IMR-90 (cell line): ENCODE measurements around the gene CKAP2. TPM values are rescaled to one million over a fixed set of nuclear protein-coding genes. Genes with fewer than 3 reads are reported as not detected.
"Not testable (repeated sequence)": the region's sequence is repeated elsewhere in the genome, so short reads cannot be mapped to it uniquely, and the experiment has no call there.

Source experiments
- ATAC-seq: fragments of 200-7000 bp; cut with Tn5 transposase; 2 replicates; pipeline ENCODE4 v1.9.1; 2020; ENCODE audit warnings: low read depth, mild to moderate bottlenecking, moderate library complexity
- BruUV-seq: library from RNA; stranded (reverse); fragments of 400-500 nt; replicated peaks from 2 replicates; lab custom pipeline; 2021; lab: Mats Ljungman, UMichigan
- CTCF ChIA-PET: fragments of 300-600 bp; formaldehyde crosslinking; extraction: SDS; loops from one replicate; lab custom pipeline; 2021; ENCODE audit warnings: antibody characterized with exemption; lab: Yijun Ruan, JAX
- POLR2A ChIA-PET: fragments of 300-600 bp; sonication (Branson Sonifier 250); formaldehyde crosslinking; loops from one replicate; lab custom pipeline; 2022; ENCODE audit warnings: antibody characterized with exemption; ENCODE audit not compliant: unreplicated experiment; lab: Charles Lee
- DNase-seq: peaks from one replicate; pipeline ENCODE4 v3.0.0; 2013
- H2AFZ ChIP-seq: replicated peaks from 2 replicates; pipeline ENCODE3; 2013; ENCODE audit warnings: low read length, mild to moderate bottlenecking; ENCODE audit not compliant: poor library complexity
- H2AK5ac ChIP-seq: 2 replicates; pipeline ENCODE4 v1.6.1; 2013; ENCODE audit warnings: low read depth, low read length, inconsistent platforms
- H2AK9ac ChIP-seq: replicated peaks from 2 replicates; pipeline ENCODE3; 2013; ENCODE audit warnings: mild to moderate bottlenecking, low read depth, low read length, moderate library complexity; ENCODE audit not compliant: poor library complexity
- H2BK120ac ChIP-seq: 2 replicates; pipeline ENCODE4 v1.6.1; 2013; ENCODE audit warnings: low read depth, low read length, inconsistent platforms
- H2BK15ac ChIP-seq: 3 replicates; pipeline ENCODE4 v1.6.1; 2013; ENCODE audit warnings: low read depth, low read length, inconsistent platforms
- H2BK20ac ChIP-seq: 2 replicates; pipeline ENCODE4 v1.6.1; 2013; ENCODE audit warnings: low read depth, mild to moderate bottlenecking, inconsistent platforms, low read length, moderate library complexity
- H2BK5ac ChIP-seq: 2 replicates; pipeline ENCODE4 v1.6.1; 2013; ENCODE audit warnings: mild to moderate bottlenecking, low read depth, low read length, inconsistent platforms; ENCODE audit not compliant: poor library complexity, severe bottlenecking
- H3K14ac ChIP-seq: replicated peaks from 2 replicates; pipeline ENCODE4 v1.6.1; 2013; ENCODE audit warnings: low read depth, low read length, inconsistent platforms
- H3K18ac ChIP-seq: 2 replicates; pipeline ENCODE4 v1.6.1; 2013; ENCODE audit warnings: low read depth, low read length, control low read depth
- H3K23ac ChIP-seq: 2 replicates; pipeline ENCODE4 v1.6.1; 2013; ENCODE audit warnings: low read depth, low read length, inconsistent platforms
- H3K27ac ChIP-seq: 2 replicates; pipeline ENCODE4 v1.5.1; 2013; ENCODE audit warnings: mild to moderate bottlenecking, control low read depth, low read length; ENCODE audit not compliant: insufficient read depth
- H3K27me3 ChIP-seq: 2 replicates; pipeline ENCODE4 v1.6.1; 2013; ENCODE audit warnings: low read length; ENCODE audit not compliant: control insufficient read depth, insufficient read depth
- H3K36me3 ChIP-seq: 2 replicates; pipeline ENCODE4 v1.6.1; 2013; ENCODE audit warnings: low read length, mixed read lengths; ENCODE audit not compliant: control insufficient read depth, insufficient read depth
- H3K4ac ChIP-seq: 2 replicates; pipeline ENCODE4 v1.6.1; 2013; ENCODE audit warnings: low read depth, low read length, inconsistent platforms
- H3K4me1 ChIP-seq: 2 replicates; pipeline ENCODE4 v1.6.1; 2013; ENCODE audit warnings: low read length, mixed read lengths; ENCODE audit not compliant: control insufficient read depth, insufficient read depth
- H3K4me2 ChIP-seq: 2 replicates; pipeline ENCODE4 v1.6.1; 2013; ENCODE audit warnings: low read depth, mild to moderate bottlenecking, control low read depth, low read length, moderate library complexity
- H3K4me3 ChIP-seq: 2 replicates; pipeline ENCODE4 v1.5.1; 2013; ENCODE audit warnings: low read depth, mild to moderate bottlenecking, control low read depth, low read length, moderate library complexity; ENCODE audit not compliant: insufficient read depth
- H3K56ac ChIP-seq: 2 replicates; pipeline ENCODE4 v1.6.1; 2013; ENCODE audit warnings: low read length, inconsistent platforms; ENCODE audit not compliant: insufficient read depth; ENCODE audit errors: extremely low read depth
- H3K79me1 ChIP-seq, 2 experiments: 2 replicates each; pipeline ENCODE4 v1.6.1; 2013; ENCODE audit warnings: low read length in 2 of 2, inconsistent platforms in 1 of 2, low read depth in 1 of 2
- H3K9ac ChIP-seq: 2 replicates; pipeline ENCODE4 v1.6.1; 2013; ENCODE audit warnings: low read depth, low read length, control low read depth
- H3K9me1 ChIP-seq: 2 replicates; pipeline ENCODE4 v1.6.1; 2013; ENCODE audit warnings: low read length, inconsistent platforms; ENCODE audit not compliant: insufficient read depth
- H3K9me3 ChIP-seq: 2 replicates; pipeline ENCODE4 v1.6.1; 2013; ENCODE audit warnings: low read length; ENCODE audit not compliant: control insufficient read depth, insufficient read depth
- H4K20me1 ChIP-seq: 2 replicates; pipeline ENCODE4 v1.6.1; 2013; ENCODE audit warnings: low read length, inconsistent platforms; ENCODE audit not compliant: insufficient read depth
- H4K5ac ChIP-seq: 2 replicates; pipeline ENCODE4 v1.6.1; 2013; ENCODE audit warnings: mild to moderate bottlenecking, low read depth, low read length, control low read depth
- H4K8ac ChIP-seq, 2 experiments: 2 replicates each; pipeline ENCODE4 v1.6.1; 2013; ENCODE audit warnings: low read depth in 2 of 2, low read length in 2 of 2, control low read depth in 1 of 2, inconsistent platforms in 1 of 2
- H4K91ac ChIP-seq: 2 replicates; pipeline ENCODE4 v1.6.1; 2013; ENCODE audit warnings: low read depth, low read length, inconsistent platforms; ENCODE audit not compliant: insufficient read depth
- WGBS, 2 experiments: methylation state at CpG; one replicate each; pipeline versions ENCODE4 v1.1.5 to v1.1.7; 2013; ENCODE audit warnings: missing lambda C conversion rate in 2 of 2; ENCODE audit not compliant: insufficient read length in 1 of 2; ENCODE audit errors: extremely low coverage in 2 of 2; 5-methylcytosine and 5-hydroxymethylcytosine counted together
- dilution Hi-C: fragments of 300-500 bp; cut with HindIII; formaldehyde crosslinking; loops from one replicate; pipeline ENCODE4 v1.14.3; 2018; ENCODE audit warnings: low sequenced_read_pairs; ENCODE audit not compliant: unreplicated experiment
- in situ Hi-C: fragments of 300-500 bp; cut with MboI; formaldehyde crosslinking; loops from 3 replicates; pipeline ENCODE4 v1.14.3; 2019; ENCODE audit warnings: low sequenced_read_pairs, inconsistent platforms, mixed read lengths
- intact Hi-C: fragments of 100-400 bp; cut with micrococcal nuclease; formaldehyde crosslinking; loops from 2 replicates; pipeline ENCODE4 v1.10.0; 2022
- polyA plus RNA-seq, 3 experiments: library from polyadenylated mRNA; depleted of rRNA; stranded (reverse); fragments of >200 nt; gene quantifications; 2 replicates each; pipeline ENCODE4 v1.2.3, GENCODE V29; 2012; ENCODE audit warnings: low replicate concordance in 1 of 3
- total RNA-seq: library from RNA; depleted of rRNA; stranded (reverse); fragments of >200 nt; gene quantifications from 2 replicates; pipeline ENCODE4 v1.2.3, GENCODE V29; 2012

CKAP2 gene
- total and polyA plus RNA-seq, 2 of the 4 experiments (the other 2 are of a cell fraction): 23.0 to 44.6 TPM

DNA sequence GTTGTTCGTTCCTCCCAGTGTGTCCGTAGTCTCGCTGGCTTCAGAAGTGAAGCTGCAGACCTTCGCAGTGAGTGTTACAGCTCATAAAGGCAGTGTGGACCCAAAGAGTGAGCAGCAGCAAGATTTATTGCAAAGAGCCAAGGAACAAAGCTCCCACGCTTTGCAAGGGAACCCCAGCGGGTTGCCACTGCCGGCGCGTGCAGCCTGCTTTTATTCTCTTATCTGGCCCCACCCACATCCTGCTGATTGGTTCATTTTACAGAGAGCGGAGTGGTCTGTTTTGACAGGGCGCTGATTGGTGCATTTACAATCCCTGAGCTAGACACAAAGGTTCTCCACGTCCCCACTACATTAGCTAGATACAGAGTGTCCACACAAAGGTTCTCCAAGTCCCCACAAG is 47.8 kb upstream of the CKAP2 start:
- CTCF ChIA-PET, H3K18ac ChIP-seq, H3K4me3 ChIP-seq, H3K9me1 ChIP-seq, H3K27me3 ChIP-seq, ATAC-seq, DNase-seq, H3K4me2 ChIP-seq, H3K4me1 ChIP-seq, BruUV-seq, H3K9ac ChIP-seq, H3K23ac ChIP-seq, H3K27ac ChIP-seq, H2BK20ac ChIP-seq, H2AFZ ChIP-seq, H4K20me1 ChIP-seq, H2AK5ac ChIP-seq, H2BK120ac ChIP-seq, in situ Hi-C loops, H3K14ac ChIP-seq, H4K8ac ChIP-seq, POLR2A ChIA-PET, H4K5ac ChIP-seq, H2AK9ac ChIP-seq, dilution Hi-C loops, H3K9me3 ChIP-seq, H3K79me1 ChIP-seq, H4K91ac ChIP-seq, H2BK15ac ChIP-seq, intact Hi-C loops, H2BK5ac ChIP-seq, H3K36me3 ChIP-seq, H3K56ac ChIP-seq, H3K4ac ChIP-seq: not testable (repeated sequence)
- 100% methylated on average over 4 of the region's 12 CpGs; no CpG with 5 or more reads in 1 of the 2 experiments for WGBS, 2 experiments

DNA sequence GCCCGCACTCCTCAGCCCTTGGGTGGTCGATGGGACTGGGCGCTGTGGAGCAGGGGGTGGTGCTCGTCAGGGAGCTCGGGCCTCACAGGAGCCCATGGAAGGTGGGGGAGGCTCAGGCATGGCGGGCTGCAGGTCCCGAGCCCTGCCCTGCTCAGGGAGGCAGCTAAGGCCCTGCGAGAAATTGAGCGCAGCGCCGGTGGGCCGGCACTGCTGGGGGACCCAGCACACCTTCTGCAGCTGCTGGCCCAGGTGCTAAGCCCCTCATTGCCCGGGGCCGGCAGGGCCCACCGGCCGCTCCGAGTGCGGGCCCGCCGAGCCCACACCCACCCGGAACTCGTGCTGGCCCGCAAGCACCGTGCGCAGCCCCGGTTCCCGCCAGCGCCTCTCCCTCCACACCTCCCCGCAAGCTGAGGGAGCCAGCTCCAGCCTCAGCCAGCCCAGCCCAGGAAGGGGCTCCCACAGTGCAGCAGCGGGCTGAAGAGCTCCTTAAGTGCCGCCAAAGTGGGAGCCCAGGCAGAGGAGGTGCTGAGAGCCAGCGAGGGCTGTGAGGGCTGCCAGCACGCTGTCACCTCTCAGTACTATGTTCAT is 47.1 kb upstream of the CKAP2 start:
- H4K91ac ChIP-seq, H3K9ac ChIP-seq, H3K27me3 ChIP-seq, H3K4me3 ChIP-seq, H3K4me1 ChIP-seq, intact Hi-C loops, H2BK5ac ChIP-seq, H3K9me1 ChIP-seq, H2AK9ac ChIP-seq, H3K9me3 ChIP-seq, DNase-seq, H3K23ac ChIP-seq, CTCF ChIA-PET, H3K79me1 ChIP-seq, ATAC-seq, POLR2A ChIA-PET, H2BK20ac ChIP-seq, H3K14ac ChIP-seq, H2AFZ ChIP-seq, H3K4me2 ChIP-seq, in situ Hi-C loops, BruUV-seq, H3K56ac ChIP-seq, H2AK5ac ChIP-seq, H3K4ac ChIP-seq, H3K36me3 ChIP-seq, H3K18ac ChIP-seq, H4K8ac ChIP-seq, H2BK120ac ChIP-seq, H4K20me1 ChIP-seq, H3K27ac ChIP-seq, dilution Hi-C loops, H4K5ac ChIP-seq, H2BK15ac ChIP-seq: not testable (repeated sequence)
- 100% methylated on average over 3 of the region's 33 CpGs; no CpG with 5 or more reads in 1 of the 2 experiments for WGBS, 2 experiments
